Ovary (tissue), 9 donors: ENCODE data around the gene SOX18. TPM values are rescaled to one million over a fixed set of nuclear protein-coding genes. Genes with fewer than 3 reads are reported as not detected.

Experiments used
- DNase-seq, 5 donors: peaks; one replicate each; pipeline ENCODE4 v3.0.0-alpha.2; 2019 to 2020
- H3K27ac ChIP-seq, 2 donors: fragments of 200-600 bp; one replicate each; pipeline versions ENCODE4 v1.5.1 to v1.8.0; 2019 to 2022
- H3K27me3 ChIP-seq: fragments of 200-600 bp; one replicate; pipeline ENCODE4 v1.8.0; 2022
- H3K36me3 ChIP-seq: fragments of 200-600 bp; sonication (generic); one replicate; pipeline ENCODE4 v1.5.1; 2019
- H3K4me1 ChIP-seq: one replicate; pipeline ENCODE4 v1.8.1; 2013; ENCODE audit warnings: mild to moderate bottlenecking, moderate library complexity; ENCODE audit not compliant: insufficient read depth
- H3K4me3 ChIP-seq: fragments of 200-600 bp; sonication (generic); one replicate; pipeline ENCODE4 v1.5.1; 2017
- H3K9me3 ChIP-seq, 2 donors: fragments of 200-600 bp in 1 of 2; sonication (generic) in 1 of 2; one replicate each; pipeline versions ENCODE4 v1.5.1 to v1.8.1; 2013 to 2019; ENCODE audit warnings: mild to moderate bottlenecking in 1 of 2, moderate library complexity in 1 of 2
- EP300 ChIP-seq: sonication (generic); formaldehyde crosslinking; IDR thresholded peaks from one replicate; pipeline ENCODE4 v1.6.1; 2017; ENCODE audit warnings: antibody characterized with exemption
- POLR2A ChIP-seq: fragments of 450-650 bp; IDR thresholded peaks from one replicate; pipeline ENCODE4 v1.6.1; 2017; ENCODE audit warnings: antibody characterized with exemption, mild to moderate bottlenecking, moderate library complexity
- WGBS, 3 donors: extraction: QIAGEN DNeasy Blood & Tissue Kit in 1 of 3; methylation state at CpG; one replicate each; pipeline versions ENCODE4 v1.1.5 to v1.1.7; 2013 to 2017; 5-methylcytosine and 5-hydroxymethylcytosine counted together
- intact Hi-C, 4 donors: fragments of 100-400 bp; cut with DNase I; formaldehyde crosslinking; loops; one replicate each; pipeline versions ENCODE4 v1.11.0 to v1.15.1; 2022 to 2023
- polyA plus RNA-seq, 2 donors: library from polyadenylated mRNA; stranded (reverse); fragments of 200-250 nt in 1 of 2; fragments of 350-450 nt in 1 of 2; fragmentation: Illumina TruSeq in 1 of 2; extraction: RNeasy Lipid Tissue Mini Kit (QIAGEN cat#74804) in 1 of 2; gene quantifications; one replicate each; pipeline ENCODE4 v1.2.3, GENCODE V29; 2013 to 2014
- total RNA-seq, 7 donors: library from RNA; depleted of rRNA in 2 of 7; stranded (reverse); fragments of >200 nt in 2 of 7; fragmentation: NEBNext Ultra II Directional in 3 of 7; extraction: Animal tissue kit (Norgen Biotek cat#: 25700) in 3 of 7; gene quantifications; one replicate each; pipeline versions ENCODE4 v1.1.0 to v1.2.4, GENCODE V29; 2016 to 2023
- TF ChIP-seq, protein P1 (sequence below), 3 donors: fragments of 450-650 bp in 2 of 3; fragments of 200-600 bp in 1 of 3; IDR thresholded peaks; one replicate each; pipeline versions ENCODE4 v1.5.1 to v1.8.0; 2016 to 2022; ENCODE audit warnings: antibody characterized with exemption in 3 of 3, mild to moderate bottlenecking in 1 of 3
- donor health status: DM: no; HTN: no; CAD: no; lungs with moderate emphysema.
- donor health status: DM: no; HTN: no; CAD: no.
- donor health status: Bipolar disorder and iron deficiency.
- donor health status: DM: yes; HTN: yes; CAD: no.
- donor health status: DM: no; HTN: no; CAD: no.
- donor health status: DM: yes; HTN: yes; CAD: no.

SOX18 gene
- total and polyA plus RNA-seq, 9 donors = 2.0 to 63.8 (median 12.8) TPM

DNA sequence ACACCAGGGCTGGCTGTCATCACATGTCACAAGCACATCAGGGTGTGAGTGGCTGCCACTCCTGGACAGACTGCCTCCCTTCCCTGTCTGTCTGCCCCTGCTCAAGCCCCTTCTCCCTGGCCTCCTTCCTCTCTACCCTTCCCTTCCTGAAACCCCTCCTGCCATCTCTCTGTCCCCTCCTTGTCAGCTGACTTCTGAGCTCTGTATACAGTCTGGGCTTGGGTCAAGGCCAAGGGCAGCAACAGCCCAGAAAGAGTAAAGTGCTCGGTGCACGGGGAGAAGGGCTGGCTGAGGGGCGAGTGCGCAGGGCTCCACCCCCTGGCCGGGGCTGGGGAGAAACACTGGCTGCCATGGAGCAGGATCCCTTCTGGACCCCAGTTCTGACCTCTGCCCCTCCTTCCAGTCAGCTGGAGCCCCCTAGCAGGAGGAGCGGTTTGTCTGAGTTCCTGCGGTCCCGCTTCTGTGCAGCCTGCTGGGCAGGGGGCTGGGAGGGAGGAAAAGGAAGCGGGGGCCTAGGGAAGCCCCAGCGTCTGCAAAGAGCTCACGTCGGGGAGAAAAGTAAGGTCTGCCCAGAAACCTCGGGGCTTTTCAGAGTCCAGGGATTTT is 32.8 kb upstream of the SOX18 start:
- 16 to 25% (median 22%) methylated on average over 13 of the region's 13 CpGs for WGBS, 3 donors
- Histone ChIP-seq H3K36me3 (no peaks in the 10 kb centered on the region), H3K4me3 (no peak overlapping the region), H3K27me3 (no peaks in the 10 kb centered on the region), H3K9me3 (no peaks in the 10 kb centered on the region), H3K27ac (no peak overlapping the region), H3K4me1 (no peaks in the 10 kb centered on the region)
- intact Hi-C loops = no loop called here
- no peak for DNase-seq
- TF ChIP-seq, protein P1, sequence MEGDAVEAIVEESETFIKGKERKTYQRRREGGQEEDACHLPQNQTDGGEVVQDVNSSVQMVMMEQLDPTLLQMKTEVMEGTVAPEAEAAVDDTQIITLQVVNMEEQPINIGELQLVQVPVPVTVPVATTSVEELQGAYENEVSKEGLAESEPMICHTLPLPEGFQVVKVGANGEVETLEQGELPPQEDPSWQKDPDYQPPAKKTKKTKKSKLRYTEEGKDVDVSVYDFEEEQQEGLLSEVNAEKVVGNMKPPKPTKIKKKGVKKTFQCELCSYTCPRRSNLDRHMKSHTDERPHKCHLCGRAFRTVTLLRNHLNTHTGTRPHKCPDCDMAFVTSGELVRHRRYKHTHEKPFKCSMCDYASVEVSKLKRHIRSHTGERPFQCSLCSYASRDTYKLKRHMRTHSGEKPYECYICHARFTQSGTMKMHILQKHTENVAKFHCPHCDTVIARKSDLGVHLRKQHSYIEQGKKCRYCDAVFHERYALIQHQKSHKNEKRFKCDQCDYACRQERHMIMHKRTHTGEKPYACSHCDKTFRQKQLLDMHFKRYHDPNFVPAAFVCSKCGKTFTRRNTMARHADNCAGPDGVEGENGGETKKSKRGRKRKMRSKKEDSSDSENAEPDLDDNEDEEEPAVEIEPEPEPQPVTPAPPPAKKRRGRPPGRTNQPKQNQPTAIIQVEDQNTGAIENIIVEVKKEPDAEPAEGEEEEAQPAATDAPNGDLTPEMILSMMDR (IDR thresholded peaks at IDR 0.05) = no peak
- TF ChIP-seq EP300 (no peak), POLR2A (no peak)

DNA sequence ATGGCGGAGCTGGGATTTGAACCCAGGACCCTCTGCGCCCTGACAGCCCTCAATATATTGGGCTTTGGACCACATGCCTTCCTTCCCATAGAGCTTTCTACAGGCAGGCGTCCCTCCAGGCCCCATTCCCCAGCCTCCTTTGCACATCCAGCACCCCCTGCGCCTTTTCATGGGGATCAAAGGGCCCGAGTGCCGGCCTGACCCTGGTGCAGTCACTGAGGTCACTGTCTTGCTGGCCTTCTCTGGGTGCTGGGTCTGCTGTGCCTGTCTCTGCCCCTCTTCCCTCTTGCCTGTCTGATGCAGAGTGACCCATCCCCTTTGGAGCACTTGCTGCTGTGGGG is 32.2 kb upstream of the SOX18 start:
- Histone ChIP-seq H3K4me1 (no peaks in the 10 kb centered on the region), H3K27ac (no peak overlapping the region), H3K36me3 (no peaks in the 10 kb centered on the region), H3K4me3 (no peak overlapping the region), H3K27me3 (no peaks in the 10 kb centered on the region), H3K9me3 (no peaks in the 10 kb centered on the region)
- intact Hi-C loops = no loop called here
- TF ChIP-seq, protein P1 (IDR thresholded peaks at IDR 0.05) = no peak
- TF ChIP-seq EP300 (no peak), POLR2A (no peak)
- WGBS, 3 donors = 79 to 87% (median 87%) methylated on average over 6 of the region's 6 CpGs
- DNase-seq = no peak

DNA sequence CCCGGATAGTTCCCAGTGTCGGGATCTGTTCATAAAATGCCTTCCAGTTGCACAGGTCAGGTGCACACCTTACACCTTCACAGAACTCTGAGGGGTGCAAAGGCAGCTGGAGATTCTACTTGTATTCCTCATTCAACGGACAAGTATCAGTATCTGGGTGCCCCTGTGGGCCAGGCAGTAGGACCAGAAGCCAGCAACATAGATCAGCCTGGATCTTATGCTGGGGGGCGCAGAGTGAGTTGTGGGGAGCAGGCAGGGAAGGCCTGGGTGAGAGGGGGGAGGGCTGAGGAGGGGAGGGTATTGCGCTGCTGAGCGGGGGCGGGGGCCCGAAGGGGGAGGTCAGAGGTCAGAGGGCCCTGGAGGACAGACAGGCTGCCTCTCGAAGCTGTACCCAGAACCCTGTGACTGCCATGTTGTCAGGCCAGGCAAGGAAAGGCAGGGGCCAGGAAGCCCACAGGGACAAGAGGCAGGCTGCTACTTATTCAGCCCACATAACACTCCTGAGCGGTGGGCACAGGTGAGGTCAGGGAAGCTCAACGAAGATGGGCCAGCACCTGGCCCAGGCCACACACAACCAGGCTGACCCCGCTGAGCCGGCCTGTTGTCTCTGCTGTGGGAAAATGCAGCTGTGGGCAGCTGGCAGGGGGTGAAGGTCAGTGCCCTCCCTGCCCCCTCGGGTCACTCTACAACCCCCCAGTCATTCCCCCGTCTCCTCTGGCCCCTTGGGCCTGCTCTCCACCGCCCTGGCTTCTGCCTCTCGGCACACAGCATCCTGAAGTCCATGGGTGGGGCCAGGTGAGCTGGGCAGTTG is 31.6 kb upstream of the SOX18 start:
- TF ChIP-seq, protein P1 (IDR thresholded peaks at IDR 0.05) = no peak
- no peak for TF ChIP-seq EP300
- no peak for TF ChIP-seq POLR2A
- H3K9me3 ChIP-seq = no peaks in the 10 kb centered on the region
- H3K27me3 ChIP-seq = no peaks in the 10 kb centered on the region
- 61 to 64% (median 63%) methylated on average over 16 to 17 of the region's 17 CpGs for WGBS, 3 donors
- peak in 1 of 5 donors; percentile 32 for DNase-seq
- no peak overlapping the region for H3K4me3 ChIP-seq
- intact Hi-C loops = no loop called here
- H3K27ac ChIP-seq = no peak overlapping the region
- no peaks in the 10 kb centered on the region for H3K36me3 ChIP-seq
- no peaks in the 10 kb centered on the region for H3K4me1 ChIP-seq

DNA sequence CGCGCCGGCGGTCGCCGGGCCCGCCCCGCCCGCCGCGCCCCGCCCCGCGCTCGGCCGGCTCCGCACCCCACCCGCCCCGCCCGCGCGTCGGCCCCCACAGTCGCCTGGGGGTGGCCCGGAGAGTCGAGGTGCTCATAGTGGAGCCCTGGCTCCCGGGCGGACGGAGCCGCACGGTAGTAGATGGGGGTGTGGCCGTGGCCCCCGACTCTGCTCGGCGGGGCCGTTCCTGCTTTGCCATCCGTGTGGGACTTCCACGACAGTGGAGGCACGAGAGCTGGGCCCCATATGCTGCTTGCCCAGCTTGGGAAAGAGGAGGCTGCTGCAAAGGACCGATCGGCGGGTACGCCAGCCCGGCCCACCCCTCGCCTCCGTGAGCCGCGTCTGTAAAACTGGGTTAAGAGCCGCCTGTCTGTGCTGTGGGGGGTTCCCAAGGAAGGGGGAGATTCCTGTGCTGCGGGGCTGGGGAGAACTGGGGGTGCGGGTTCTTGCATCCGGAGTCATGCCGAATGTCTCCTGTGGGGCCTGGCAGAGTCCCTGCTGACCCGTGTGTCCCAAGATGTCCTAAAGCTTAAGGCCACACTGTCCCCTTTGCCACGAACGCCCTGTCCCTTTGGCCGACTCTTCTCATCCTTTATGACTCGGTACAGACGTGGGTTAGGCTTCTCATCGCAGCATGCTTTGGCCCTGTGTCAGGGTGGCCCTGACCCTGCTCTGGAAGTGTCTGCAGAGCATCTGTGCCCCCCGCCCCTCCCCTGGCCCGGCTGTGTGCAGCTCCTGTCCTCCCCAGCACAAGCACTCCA is 30.8 kb upstream of the SOX18 start, which contains the start of gene OPRL1:
TSS of gene OPRL1 (plus strand) at position 70 of the 800 bp plus-strand sequence. CDS start 12,639 bp downstream, outside the sequence.
- peak in 1 of 5 donors; percentile 53 for DNase-seq

More for the DNA sequence above, 30.8 kb upstream of the SOX18 start, which contains the start of gene OPRL1:
- WGBS, 3 donors = 4 to 9% (median 6%) methylated on average over 35 to 62 of the region's 62 CpGs
- Histone ChIP-seq H3K27me3 (no peaks in the 10 kb centered on the region), H3K9me3 (no peaks in the 10 kb centered on the region), H3K27ac (peak within 1 kb of the TSS in 1 of 2 donors; percentile 22), H3K4me3 (peak within 1 kb of the TSS; percentile 37), H3K36me3 (no peaks in the 10 kb centered on the region), H3K4me1 (no peaks in the 10 kb centered on the region)
- intact Hi-C loops = no loop called here
- TF ChIP-seq, protein P1 (IDR thresholded peaks at IDR 0.05) = no peak
- no peak for TF ChIP-seq POLR2A
- no peak for TF ChIP-seq EP300
